HG03066 (cell line): ENCODE measurements around the gene EHF.
"Not testable (repeated sequence)": the region's sequence is repeated elsewhere in the genome, so short reads cannot be mapped to it uniquely, and the experiment has no call there.

Experiments
- ATAC-seq: cut with Tn5 transposase; IDR thresholded peaks from one replicate; pipeline ENCODE4 v1.9.1; 2021; ENCODE audit warnings: low read depth; ENCODE audit not compliant: unreplicated experiment

The EHF gene

DNA sequence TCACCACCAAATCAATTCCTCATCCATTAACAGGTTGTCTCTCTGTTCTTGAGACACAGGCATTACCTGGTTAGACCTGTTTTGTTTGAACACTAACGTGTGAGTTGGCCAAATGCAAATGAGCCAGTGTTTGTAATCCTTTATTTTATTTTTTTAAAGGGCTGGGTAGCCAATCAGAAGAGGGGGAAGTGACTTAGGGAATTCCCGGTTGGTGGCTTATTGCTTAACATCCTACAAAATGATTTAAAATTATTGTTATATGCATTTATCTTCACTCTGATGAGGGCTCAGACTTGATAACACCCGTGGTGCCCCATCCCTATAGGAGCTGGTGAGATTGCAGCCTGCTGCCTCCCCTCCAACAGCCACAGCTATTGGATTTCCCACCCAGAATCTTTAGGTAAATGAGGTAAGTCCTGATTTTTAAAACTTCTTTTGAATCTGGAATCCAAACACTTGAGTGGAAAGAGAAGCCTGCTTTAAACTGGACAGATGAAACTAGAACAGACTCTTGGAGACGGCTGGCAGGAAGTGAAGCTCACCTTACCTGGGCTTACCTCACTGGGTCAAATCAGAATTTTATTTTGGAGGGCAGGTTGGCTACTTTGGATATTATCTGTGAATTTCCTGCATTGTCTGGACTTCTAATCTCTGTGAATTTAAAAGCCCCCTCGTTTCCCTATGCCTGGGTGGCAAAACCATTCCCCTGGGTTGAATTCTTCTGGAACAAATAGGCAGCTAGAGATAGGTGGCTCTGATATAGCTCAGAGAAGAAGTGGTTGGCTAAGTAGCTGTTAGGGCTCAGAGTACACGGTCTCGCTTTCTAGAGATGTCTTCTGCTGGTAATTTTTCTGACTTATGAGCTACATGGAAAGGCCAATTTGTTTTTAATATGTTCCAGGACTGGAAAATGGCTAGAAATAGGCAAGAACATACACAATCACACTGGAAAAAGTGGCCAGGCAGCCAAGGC lies at the start of gene EHF:
Gene EHF, plus strand, starts transcription at position 274 of the 973 bp plus-strand sequence. CDS start 21,538 bp downstream, outside the sequence.
- ATAC-seq, result no peak

DNA sequence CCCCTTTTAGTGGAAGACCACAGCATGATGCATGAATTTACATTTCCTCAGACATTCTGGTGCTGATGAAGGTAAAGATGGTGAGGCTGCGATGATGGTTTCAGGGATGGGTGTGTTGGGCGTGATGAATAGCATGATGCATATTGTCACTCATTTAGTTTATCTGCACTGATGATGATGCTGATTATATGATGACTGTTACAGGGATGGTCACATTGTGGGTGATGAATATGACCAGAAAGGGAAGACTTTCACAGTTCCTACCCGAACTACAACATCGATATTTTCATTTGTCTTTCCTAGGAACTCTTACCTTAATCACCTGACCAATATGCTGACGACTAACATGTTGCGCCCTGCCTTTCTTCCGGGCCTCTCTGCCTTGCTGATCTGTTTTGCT lies 47.4 kb upstream of the EHF start:
- ATAC-seq, result no peak

DNA sequence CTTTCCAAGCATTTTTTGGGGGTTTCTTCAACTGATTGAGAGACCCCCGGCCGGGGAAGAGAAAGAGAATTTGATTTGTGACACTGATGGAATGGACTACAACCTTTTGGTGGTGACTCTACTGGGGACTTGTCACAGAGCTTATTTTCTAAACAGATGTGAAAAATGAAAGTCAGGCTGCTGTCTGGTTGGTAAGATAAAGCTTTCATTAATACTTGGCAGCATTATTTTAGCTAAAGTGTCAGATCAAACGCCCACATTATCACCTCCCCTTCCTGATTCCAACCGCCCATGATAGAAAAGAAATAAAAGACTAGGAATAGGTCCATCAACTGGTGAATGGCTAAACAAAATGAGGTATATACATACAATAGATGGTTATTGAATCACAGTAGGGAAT lies 45.6 kb upstream of the EHF start:
- no peak for ATAC-seq

DNA sequence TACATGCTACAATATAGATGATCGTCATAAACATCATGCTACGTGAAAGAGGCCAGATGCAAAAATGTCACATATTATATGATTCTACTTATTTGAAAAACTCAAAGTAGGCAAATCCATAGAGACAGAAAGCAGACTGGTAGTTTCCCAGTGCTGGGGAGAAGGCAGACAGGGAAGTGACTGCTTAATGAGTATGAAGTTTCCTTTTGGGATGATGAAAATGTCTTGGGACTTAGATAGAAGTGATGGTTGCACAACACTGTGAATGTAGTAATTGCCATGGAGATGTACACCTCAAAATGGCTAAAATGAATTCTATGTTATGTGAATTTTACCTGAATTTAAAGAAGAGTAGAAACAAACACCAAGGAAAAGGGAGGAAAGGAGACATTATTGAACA lies 45.2 kb upstream of the EHF start:
- no peak for ATAC-seq

DNA sequence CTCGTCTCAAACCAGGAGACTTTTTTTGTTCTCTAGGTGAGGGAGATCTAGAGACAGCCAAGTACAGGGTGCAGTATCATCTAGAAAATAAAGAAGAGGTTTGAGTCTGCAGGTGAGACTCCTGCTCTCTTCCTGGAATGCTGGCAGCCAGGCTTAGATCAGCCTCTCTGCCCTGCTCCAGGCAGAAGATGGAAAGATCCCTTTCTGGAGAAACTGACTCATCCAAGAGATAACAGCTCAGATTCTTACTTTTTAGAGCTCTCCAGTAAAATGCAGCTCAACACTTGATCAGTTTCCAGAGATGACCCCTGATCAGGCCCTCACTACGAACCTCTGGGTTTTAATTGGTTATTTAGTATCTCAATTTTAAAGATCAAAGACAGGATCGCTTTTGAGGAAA lies 44.6 kb upstream of the EHF start:
- ATAC-seq, result no peak

DNA sequence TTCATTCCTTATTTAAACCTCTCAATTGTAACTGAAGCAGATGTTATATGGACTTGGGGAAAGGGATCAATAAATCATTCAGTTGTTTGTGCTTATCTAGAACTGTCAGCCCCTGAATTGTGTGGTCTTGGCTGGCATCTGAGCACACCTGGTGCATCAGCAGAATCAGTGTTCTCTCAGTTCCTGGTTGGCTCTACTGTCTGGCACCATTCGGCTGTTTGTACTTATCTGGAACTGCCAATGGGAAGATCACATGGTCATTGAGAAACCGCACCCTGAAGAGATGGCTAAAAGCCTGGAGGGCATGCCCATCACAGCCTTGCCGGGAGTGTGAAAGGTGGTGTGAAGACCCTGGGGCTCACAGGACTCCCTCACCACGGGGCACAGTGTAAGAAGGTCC lies 37.1 kb upstream of the EHF start:
- no peak for ATAC-seq

DNA sequence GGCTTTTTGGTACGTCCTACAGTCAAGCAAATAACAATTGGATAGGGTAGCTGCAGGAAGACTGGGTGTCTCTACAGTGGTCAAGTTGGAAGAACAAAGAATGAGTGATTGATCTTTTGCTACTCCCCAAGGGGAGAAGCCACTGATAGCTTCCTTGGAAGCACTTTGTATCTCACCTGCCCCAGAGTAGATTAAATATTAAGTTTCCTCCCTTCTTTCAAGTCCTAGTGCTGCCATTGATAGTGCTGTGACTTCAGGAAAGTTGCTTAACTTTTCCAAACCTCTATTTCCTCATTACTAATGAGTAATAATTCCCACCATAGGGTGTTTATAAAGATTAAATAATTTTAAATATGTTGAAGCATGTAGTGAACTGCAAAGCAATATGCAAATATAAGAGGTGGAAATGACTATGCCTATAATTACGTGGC lies 35.6 kb upstream of the EHF start:
- ATAC-seq, result no peak

DNA sequence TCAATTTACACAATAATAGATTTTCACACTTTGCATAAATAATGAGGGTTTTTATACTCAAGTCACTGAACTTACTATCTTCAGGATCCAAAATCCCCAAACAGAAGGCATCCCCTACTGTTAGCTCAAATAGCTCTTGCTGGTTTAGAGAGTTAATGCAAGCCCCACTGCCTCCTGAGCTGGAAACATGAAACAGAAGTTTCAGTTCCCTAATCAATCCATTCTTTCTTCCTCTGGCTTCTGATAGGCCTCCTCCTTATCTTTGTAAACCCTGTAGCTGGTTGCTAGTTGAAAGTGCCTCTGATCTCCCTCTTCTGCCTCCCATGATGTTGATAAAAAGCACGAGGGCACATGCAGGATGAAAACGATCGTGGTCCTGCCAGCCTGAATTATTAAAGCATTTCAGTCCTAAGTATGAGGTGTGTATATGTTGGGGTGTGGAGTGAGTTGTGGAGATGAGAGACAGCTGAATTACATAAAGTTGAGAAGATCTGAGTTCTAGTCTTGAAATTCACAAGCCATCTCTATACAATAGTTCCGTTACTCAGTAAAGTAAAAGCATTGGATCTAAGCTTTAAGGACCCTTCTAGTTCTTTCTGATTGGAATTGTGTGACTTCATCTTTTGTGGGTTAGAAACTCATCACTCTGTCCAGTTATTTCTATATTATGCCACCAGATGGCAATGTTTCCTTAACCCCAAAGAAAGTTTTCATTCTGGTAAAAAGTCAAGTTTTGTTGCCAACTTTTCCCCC lies 35.0 kb upstream of the EHF start:
- ATAC-seq, result no peak

DNA sequence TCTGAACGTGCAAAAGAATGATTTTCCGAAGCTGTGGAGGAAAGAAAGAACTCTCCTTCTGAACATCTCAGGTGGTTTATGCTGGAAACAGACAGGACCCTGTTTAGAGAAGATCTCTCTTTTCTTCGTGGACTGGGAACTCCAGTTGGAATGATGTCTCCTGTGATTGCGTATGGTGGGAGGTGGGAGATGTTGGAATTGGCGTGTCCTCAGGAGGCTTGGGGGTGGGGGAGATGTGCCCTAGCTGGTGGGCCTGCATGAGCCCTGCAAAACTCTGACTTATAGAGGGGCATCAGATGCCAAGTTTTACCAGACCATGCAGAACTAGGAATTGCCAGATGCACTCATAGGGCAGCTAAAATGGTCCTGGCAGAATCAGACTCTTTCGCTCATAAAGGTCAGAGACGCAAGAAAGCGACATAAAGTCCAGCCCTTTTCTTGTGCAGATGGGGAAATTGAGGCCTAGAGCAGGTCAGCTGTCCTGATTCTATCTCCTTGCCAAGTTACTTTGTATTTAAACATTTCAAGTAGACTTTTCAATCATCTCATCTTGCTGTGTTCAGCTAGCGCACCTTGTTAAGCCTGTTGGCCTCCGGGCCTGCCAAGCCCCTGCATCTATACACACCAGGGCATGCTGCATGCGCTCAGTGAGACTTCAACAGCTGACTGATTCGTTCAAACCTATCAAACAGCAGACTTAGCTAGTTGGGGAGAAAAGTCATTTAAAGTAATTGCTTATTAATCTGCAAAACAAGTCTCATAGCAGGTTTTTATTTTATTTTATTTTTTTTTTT lies 34.2 kb upstream of the EHF start:
- ATAC-seq, result no peak

DNA sequence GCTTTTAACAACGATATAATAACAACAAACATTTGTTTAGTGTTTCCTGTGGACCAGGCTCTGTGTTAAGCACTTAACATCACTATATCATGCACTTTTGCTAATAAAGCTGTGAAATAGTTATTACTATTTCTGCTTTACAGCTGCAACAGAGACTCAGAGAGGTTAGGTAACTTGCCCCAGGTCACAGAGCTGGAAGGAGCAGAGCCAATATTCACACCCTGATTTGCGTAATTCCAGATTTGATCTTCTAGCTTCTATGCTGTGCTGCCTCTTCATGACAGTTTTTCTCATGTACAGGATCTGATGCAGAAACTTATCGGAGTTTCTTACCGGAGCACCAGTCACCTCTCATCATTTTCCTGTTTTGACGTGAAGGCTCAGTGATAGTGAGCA lies 33.6 kb upstream of the EHF start:
- ATAC-seq, result no peak

DNA sequence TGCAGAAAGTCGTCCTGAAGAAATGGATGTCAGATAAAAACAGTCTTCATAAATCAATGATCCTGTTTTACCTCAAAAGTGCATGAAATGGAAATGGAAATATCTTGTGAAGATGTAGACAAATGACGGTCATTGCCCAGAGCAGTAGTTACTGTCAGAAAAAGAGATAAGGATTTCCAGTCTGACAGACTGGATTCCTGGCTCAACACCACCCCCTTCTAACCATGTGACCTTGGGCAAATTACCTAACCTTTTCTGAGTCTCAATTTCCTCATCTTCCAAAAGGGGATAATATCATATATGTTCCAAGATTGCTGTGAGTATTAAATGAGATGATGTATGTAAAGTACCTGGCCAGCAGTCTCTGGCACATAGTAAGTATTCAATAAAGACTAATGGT lies 32.9 kb upstream of the EHF start:
- ATAC-seq, result no peak

DNA sequence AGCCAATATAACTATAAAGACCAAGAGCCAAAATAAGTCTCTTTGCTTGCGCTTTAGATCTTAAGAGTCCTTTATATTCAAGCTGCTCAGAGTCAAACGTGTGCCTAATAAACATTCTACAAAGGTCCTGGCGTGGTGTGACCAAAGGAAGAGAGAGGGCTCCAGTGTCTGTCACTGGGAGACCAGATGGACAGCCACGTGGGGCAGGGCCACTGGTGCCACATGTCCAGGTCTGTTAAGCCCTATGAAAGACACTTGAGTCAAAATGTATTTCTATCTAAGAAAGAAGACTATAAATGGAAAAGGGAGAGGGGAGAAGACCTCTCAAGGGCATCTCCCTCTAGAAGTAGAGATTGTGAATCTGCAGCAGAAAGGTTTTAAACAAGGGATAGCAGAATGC lies 32.2 kb upstream of the EHF start:
- no peak for ATAC-seq

DNA sequence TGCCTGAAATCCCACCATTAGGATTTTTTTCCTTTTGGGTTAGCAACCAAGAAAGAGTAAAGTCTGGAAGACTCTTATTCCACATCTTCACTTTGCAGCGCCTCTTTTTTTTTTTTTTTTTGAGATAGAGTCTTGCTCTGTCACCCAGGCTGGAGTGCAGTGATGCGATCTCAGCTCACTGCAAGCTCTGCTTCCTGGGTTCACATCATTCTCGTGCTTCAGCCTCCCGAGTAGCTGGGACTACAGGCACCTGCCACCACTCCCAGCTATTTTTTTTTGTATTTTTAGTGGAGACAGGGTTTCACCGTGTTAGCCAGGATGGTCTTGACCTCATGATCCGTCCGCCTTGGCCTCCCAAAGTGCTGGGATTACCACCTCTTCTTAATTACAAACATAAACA lies 31.7 kb upstream of the EHF start:
- ATAC-seq, result not testable (repeated sequence)

DNA sequence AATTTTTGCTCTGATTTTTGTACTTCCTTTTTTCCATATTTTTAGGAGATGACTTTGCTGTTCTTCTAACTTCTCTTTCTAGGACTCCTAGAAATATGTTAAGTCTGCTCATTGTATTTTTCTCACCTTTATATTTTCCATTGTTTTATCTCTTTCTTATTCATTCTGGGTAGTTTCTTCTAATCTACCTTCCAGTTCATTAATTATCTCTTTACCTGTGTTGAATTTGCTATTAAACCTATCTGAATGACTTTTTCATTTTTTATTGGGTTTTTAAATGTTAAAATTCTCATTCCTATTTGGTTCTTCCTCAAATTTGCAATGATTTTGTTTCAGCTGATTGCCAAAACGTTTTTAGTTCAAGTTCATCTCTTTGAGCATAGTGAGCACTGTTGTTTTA lies 27.8 kb upstream of the EHF start:
- ATAC-seq, result no peak

DNA sequence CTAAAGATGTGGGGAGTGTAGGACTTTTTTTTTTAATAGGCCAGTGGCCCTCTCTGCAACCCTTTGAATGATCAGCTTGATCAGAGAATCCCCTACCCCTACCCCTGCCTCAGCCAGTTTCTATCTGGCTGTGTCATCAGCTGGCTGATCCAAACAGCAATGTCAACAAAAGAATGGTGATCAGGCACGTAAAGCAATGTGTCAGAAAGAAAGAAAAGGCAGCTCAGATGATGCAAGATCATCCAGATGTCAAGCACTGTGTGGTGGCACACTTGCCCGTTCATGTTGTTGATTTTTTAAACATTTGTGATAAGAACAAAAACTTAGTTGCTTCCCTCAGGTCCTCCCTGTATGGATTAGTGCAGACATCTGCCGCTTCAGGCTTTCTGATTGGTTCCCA lies 26.3 kb upstream of the EHF start:
- ATAC-seq, result no peak

DNA sequence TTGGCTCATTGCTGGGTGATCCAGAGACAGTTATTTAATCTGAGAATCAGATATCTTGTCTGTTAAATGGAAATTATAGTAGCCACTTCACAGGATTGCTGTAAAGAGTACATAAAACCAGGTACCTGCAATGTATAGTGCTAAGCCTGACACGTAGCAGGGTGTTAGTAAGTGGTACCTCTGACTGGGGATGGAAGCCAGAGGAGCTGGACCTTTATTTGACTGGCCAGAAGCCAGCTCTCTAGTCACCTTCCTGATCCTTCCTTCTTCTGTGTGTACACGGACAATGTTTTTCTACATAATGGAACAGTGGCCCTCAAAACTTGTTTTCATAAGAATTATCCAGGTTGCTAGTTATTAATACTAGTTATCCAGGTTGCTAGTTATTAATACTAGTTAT lies 25.5 kb upstream of the EHF start:
- ATAC-seq, result no peak

DNA sequence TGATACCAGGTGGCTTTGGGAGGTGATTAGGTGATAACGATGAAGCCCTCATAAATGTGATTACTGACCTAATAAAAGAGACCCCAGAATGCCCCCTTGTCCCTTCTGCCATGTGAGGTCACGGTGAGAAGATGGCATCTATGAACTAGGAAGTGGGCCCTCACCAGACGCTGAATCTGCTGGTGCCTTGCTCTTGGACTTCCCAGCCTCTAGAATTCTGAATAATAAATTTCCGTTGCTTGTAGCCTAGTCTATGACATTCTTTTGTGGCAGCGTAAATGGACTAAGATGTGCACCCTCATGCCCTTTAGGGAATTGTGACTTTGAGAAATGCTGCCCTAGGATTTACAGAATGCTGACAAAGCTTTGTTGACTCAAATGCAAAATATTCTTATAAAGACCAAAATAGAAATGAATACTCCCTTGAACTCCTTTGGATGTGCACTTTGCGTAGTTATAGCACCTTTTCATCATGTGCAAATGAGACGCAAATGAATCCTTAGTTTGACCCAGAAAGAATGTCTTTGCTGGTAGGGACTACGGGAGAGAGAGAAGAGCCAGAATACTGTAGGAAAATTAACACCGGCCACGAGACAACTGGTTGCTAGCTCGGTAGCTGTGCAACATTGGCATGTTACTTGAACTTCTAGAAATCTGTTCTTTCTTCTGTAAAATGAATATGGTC lies 24.8 kb upstream of the EHF start:
- ATAC-seq, result no peak

DNA sequence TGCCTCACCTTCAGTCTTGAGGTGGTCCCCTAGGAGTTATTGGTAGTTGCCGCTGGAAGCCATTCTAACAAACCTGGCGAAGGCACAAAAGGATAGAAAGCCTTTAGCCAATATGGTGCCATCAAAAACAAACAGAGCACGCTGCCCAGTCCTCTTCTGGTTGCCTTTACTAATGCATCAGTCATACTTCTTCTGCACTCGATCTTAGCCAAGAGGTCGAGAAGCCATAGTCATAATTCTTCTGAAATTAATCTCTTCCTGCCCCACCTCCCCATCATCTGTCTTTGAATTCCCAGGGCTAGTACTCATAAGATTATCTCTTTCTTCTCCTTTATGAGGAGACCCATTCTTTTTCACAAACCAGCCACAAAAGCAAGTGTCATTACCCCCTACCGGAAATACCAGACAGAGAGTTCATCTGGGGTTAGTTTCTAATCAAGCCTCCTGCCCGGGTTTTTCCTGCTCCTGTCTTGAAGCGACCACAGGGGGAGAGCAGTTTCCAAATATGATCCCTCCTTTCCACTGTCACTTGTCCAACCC lies 21.4 kb upstream of the EHF start:
- no peak for ATAC-seq

DNA sequence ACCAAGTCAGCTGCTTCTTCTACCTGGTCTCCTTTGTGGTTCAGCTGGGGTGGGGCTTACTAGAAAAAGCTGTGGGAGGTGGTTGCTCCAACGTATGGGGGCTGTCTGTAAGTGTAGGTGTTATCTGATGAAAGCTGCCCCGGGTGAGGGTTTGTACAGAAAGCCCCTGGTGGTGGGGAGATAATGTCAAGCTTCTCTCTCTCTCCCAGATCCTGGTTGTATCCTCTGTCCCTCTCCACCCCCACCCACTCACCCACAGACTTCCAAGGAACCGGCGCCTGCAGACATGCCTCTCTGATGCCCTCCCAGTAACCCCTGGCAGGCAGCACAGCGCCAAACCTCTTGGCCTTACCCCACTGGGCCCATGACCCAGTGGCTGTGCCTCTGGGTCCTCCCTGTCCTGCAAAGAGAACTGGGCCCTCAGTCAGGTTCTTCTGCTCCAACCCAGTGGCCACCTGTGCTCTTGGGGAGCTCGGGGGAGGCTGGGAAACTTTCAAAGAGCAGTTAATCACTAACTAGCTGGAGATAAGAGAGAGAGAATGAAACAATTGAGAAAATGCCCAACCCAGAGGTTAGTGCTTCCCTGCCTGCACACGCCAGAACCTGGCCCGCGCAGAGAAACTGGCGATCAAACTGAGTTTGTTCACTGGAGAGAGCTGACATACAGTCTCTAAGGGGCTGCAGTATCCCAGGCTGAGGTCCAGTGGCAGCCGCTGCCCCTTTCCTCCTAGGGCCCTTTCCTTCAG lies 20.4 kb upstream of the EHF start:
- ATAC-seq, result no peak

DNA sequence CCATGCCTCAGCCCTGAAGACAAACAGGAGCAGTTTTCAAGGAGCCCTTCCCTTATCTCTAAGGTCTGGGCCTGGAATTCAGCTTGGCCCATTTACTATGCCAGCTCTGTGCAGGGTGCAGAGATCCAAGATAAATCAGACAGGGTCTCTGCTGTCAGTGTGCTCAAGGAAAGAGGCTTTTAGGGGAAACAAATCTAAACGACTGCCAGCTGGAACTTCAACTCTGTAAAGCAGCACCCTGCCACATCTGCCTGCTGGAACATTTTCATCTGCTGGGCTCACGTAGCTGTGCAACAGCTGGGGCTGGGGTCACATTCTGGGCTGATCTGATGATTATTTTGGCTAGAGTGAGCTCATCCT lies 19.8 kb upstream of the EHF start:
- ATAC-seq, result no peak
